Measurements from ENCODE around the gene FOXC2.
"Not testable (repeated sequence)": the region's sequence is repeated elsewhere in the genome, so short reads cannot be mapped to it uniquely, and the experiment has no call there.

Gene FOXC2

GRCh38 chr16:86587487-86587886, 20.9 kb downstream of the FOXC2 start:
- H3K27ac ChIP-seq (ENCODE audit: low read depth in 2 of 2, low read length in 2 of 2) = no peak overlapping the region
- no peak overlapping the region for H3K9ac ChIP-seq (ENCODE audit: low read depth in 1 of 2, low read length in 2 of 2)
- H3K9me3 ChIP-seq (ENCODE audit: control insufficient read depth in 2 of 2, low read length in 2 of 2) = no peaks in the 10 kb centered on the region
- no peak overlapping the region for H3K4me3 ChIP-seq (ENCODE audit: low read length in 2 of 2)
- H3K27me3 ChIP-seq (ENCODE audit: control insufficient read depth in 2 of 2, insufficient read depth in 2 of 2, low read length in 2 of 2) = peaks cover 0 to 4% of the 10 kb centered on the region in 2 donors
- H3K36me3 ChIP-seq (ENCODE audit: control insufficient read depth in 2 of 2, insufficient read depth in 2 of 2, low read length in 2 of 2) = no peaks in the 10 kb centered on the region
- H3K4me1 ChIP-seq (ENCODE audit: control insufficient read depth in 2 of 2, insufficient read depth in 2 of 2, low read length in 2 of 2) = no peaks in the 10 kb centered on the region

GRCh38 chr16:86587955-86588354, 21.3 kb downstream of the FOXC2 start:
- H3K9ac ChIP-seq (ENCODE audit: low read depth in 1 of 2, low read length in 2 of 2); H3K27me3 ChIP-seq (ENCODE audit: control insufficient read depth in 2 of 2, insufficient read depth in 2 of 2, low read length in 2 of 2); H3K27ac ChIP-seq (ENCODE audit: low read depth in 2 of 2, low read length in 2 of 2); H3K4me3 ChIP-seq (ENCODE audit: low read length in 2 of 2); H3K9me3 ChIP-seq (ENCODE audit: control insufficient read depth in 2 of 2, low read length in 2 of 2); H3K4me1 ChIP-seq (ENCODE audit: control insufficient read depth in 2 of 2, insufficient read depth in 2 of 2, low read length in 2 of 2); H3K36me3 ChIP-seq (ENCODE audit: control insufficient read depth in 2 of 2, insufficient read depth in 2 of 2, low read length in 2 of 2): not testable (repeated sequence)

GRCh38 chr16:86590501-86591144, 24.0 kb downstream of the FOXC2 start:
- H3K9me3 ChIP-seq (ENCODE audit: control insufficient read depth in 2 of 2, low read length in 2 of 2) = no peaks in the 10 kb centered on the region
- H3K4me1 ChIP-seq (ENCODE audit: control insufficient read depth in 2 of 2, insufficient read depth in 2 of 2, low read length in 2 of 2) = no peaks in the 10 kb centered on the region
- H3K27me3 ChIP-seq (ENCODE audit: control insufficient read depth in 2 of 2, insufficient read depth in 2 of 2, low read length in 2 of 2) = peaks cover 0 to 26% of the 10 kb centered on the region in 2 donors
- H3K36me3 ChIP-seq (ENCODE audit: control insufficient read depth in 2 of 2, insufficient read depth in 2 of 2, low read length in 2 of 2) = no peaks in the 10 kb centered on the region
- H3K9ac ChIP-seq (ENCODE audit: low read depth in 1 of 2, low read length in 2 of 2) = no peak overlapping the region
- H3K27ac ChIP-seq (ENCODE audit: low read depth in 2 of 2, low read length in 2 of 2) = no peak overlapping the region
- no peak overlapping the region for H3K4me3 ChIP-seq (ENCODE audit: low read length in 2 of 2)

GRCh38 chr16:86591270-86591669, 24.6 kb downstream of the FOXC2 start:
- no peak overlapping the region for H3K9ac ChIP-seq (ENCODE audit: low read depth in 1 of 2, low read length in 2 of 2)
- H3K9me3 ChIP-seq (ENCODE audit: control insufficient read depth in 2 of 2, low read length in 2 of 2) = no peaks in the 10 kb centered on the region
- no peaks in the 10 kb centered on the region for H3K36me3 ChIP-seq (ENCODE audit: control insufficient read depth in 2 of 2, insufficient read depth in 2 of 2, low read length in 2 of 2)
- H3K4me3 ChIP-seq (ENCODE audit: low read length in 2 of 2) = no peak overlapping the region
- peaks cover 0 to 27% of the 10 kb centered on the region in 2 donors for H3K27me3 ChIP-seq (ENCODE audit: control insufficient read depth in 2 of 2, insufficient read depth in 2 of 2, low read length in 2 of 2)
- H3K27ac ChIP-seq (ENCODE audit: low read depth in 2 of 2, low read length in 2 of 2) = no peak overlapping the region
- no peaks in the 10 kb centered on the region for H3K4me1 ChIP-seq (ENCODE audit: control insufficient read depth in 2 of 2, insufficient read depth in 2 of 2, low read length in 2 of 2)

GRCh38 chr16:86593913-86594620, 27.4 kb downstream of the FOXC2 start:
- H3K4me1 ChIP-seq (ENCODE audit: control insufficient read depth in 2 of 2, insufficient read depth in 2 of 2, low read length in 2 of 2) = no peaks in the 10 kb centered on the region
- H3K9me3 ChIP-seq (ENCODE audit: control insufficient read depth in 2 of 2, low read length in 2 of 2) = no peaks in the 10 kb centered on the region
- H3K36me3 ChIP-seq (ENCODE audit: control insufficient read depth in 2 of 2, insufficient read depth in 2 of 2, low read length in 2 of 2) = no peaks in the 10 kb centered on the region
- no peak overlapping the region for H3K27ac ChIP-seq (ENCODE audit: low read depth in 2 of 2, low read length in 2 of 2)
- peaks cover 0 to 30% of the 10 kb centered on the region in 2 donors for H3K27me3 ChIP-seq (ENCODE audit: control insufficient read depth in 2 of 2, insufficient read depth in 2 of 2, low read length in 2 of 2)
- no peak overlapping the region for H3K4me3 ChIP-seq (ENCODE audit: low read length in 2 of 2)
- no peak overlapping the region for H3K9ac ChIP-seq (ENCODE audit: low read depth in 1 of 2, low read length in 2 of 2)

- no peaks in the 10 kb centered on the region for H3K9me3 ChIP-seq (ENCODE audit: control insufficient read depth in 2 of 2, low read length in 2 of 2)
- no peaks in the 10 kb centered on the region for H3K36me3 ChIP-seq (ENCODE audit: control insufficient read depth in 2 of 2, insufficient read depth in 2 of 2, low read length in 2 of 2)
- no peaks in the 10 kb centered on the region for H3K4me1 ChIP-seq (ENCODE audit: control insufficient read depth in 2 of 2, insufficient read depth in 2 of 2, low read length in 2 of 2)
- H3K27me3 ChIP-seq (ENCODE audit: control insufficient read depth in 2 of 2, insufficient read depth in 2 of 2, low read length in 2 of 2) = peaks cover 0 to 32% of the 10 kb centered on the region in 2 donors
- H3K27ac ChIP-seq (ENCODE audit: low read depth in 2 of 2, low read length in 2 of 2) = no peak overlapping the region
- H3K4me3 ChIP-seq (ENCODE audit: low read length in 2 of 2) = no peak overlapping the region
- no peak overlapping the region for H3K9ac ChIP-seq (ENCODE audit: low read depth in 1 of 2, low read length in 2 of 2)
These were observed 28.1 kb downstream of the FOXC2 start for GRCh38 chr16:86594721-86595120.

GRCh38 chr16:86595983-86596605, 29.5 kb downstream of the FOXC2 start:
- H3K9ac ChIP-seq (ENCODE audit: low read depth in 1 of 2, low read length in 2 of 2) = no peak overlapping the region
- peaks cover 0 to 32% of the 10 kb centered on the region in 2 donors for H3K27me3 ChIP-seq (ENCODE audit: control insufficient read depth in 2 of 2, insufficient read depth in 2 of 2, low read length in 2 of 2)
- no peaks in the 10 kb centered on the region for H3K4me1 ChIP-seq (ENCODE audit: control insufficient read depth in 2 of 2, insufficient read depth in 2 of 2, low read length in 2 of 2)
- H3K4me3 ChIP-seq (ENCODE audit: low read length in 2 of 2) = no peak overlapping the region
- no peaks in the 10 kb centered on the region for H3K9me3 ChIP-seq (ENCODE audit: control insufficient read depth in 2 of 2, low read length in 2 of 2)
- H3K36me3 ChIP-seq (ENCODE audit: control insufficient read depth in 2 of 2, insufficient read depth in 2 of 2, low read length in 2 of 2) = no peaks in the 10 kb centered on the region
- no peak overlapping the region for H3K27ac ChIP-seq (ENCODE audit: low read depth in 2 of 2, low read length in 2 of 2)

GRCh38 chr16:86597126-86597879, 30.7 kb downstream of the FOXC2 start:
- Histone ChIP-seq H3K36me3 (ENCODE audit: control insufficient read depth in 2 of 2, insufficient read depth in 2 of 2, low read length in 2 of 2) (no peaks in the 10 kb centered on the region), H3K9me3 (ENCODE audit: control insufficient read depth in 2 of 2, low read length in 2 of 2) (no peaks in the 10 kb centered on the region), H3K9ac (ENCODE audit: low read depth in 1 of 2, low read length in 2 of 2) (no peak overlapping the region), H3K27me3 (ENCODE audit: control insufficient read depth in 2 of 2, insufficient read depth in 2 of 2, low read length in 2 of 2) (peaks cover 0 to 30% of the 10 kb centered on the region in 2 donors), H3K4me3 (ENCODE audit: low read length in 2 of 2) (no peak overlapping the region), H3K4me1 (ENCODE audit: control insufficient read depth in 2 of 2, insufficient read depth in 2 of 2, low read length in 2 of 2) (no peaks in the 10 kb centered on the region), H3K27ac (ENCODE audit: low read depth in 2 of 2, low read length in 2 of 2) (no peak overlapping the region)

- Histone ChIP-seq H3K9me3 (ENCODE audit: control insufficient read depth in 2 of 2, low read length in 2 of 2) (no peaks in the 10 kb centered on the region), H3K4me3 (ENCODE audit: low read length in 2 of 2) (no peak overlapping the region), H3K4me1 (ENCODE audit: control insufficient read depth in 2 of 2, insufficient read depth in 2 of 2, low read length in 2 of 2) (no peaks in the 10 kb centered on the region), H3K9ac (ENCODE audit: low read depth in 1 of 2, low read length in 2 of 2) (no peak overlapping the region), H3K36me3 (ENCODE audit: control insufficient read depth in 2 of 2, insufficient read depth in 2 of 2, low read length in 2 of 2) (no peaks in the 10 kb centered on the region), H3K27ac (ENCODE audit: low read depth in 2 of 2, low read length in 2 of 2) (no peak overlapping the region), H3K27me3 (ENCODE audit: control insufficient read depth in 2 of 2, insufficient read depth in 2 of 2, low read length in 2 of 2) (peaks cover 0 to 28% of the 10 kb centered on the region in 2 donors)
These were observed 31.4 kb downstream of the FOXC2 start for GRCh38 chr16:86597880-86598606.

Measured in mucosa of rectum (tissue), 2 donors.